Superior temporal gyrus (tissue), 1 donor: ENCODE results near the gene SYNC.

ENCODE experiments used
- DNase-seq: peaks from one replicate; pipeline ENCODE4 v3.0.0-alpha.2; 2016; ENCODE audit errors: extremely low spot score

Gene SYNC

DNA sequence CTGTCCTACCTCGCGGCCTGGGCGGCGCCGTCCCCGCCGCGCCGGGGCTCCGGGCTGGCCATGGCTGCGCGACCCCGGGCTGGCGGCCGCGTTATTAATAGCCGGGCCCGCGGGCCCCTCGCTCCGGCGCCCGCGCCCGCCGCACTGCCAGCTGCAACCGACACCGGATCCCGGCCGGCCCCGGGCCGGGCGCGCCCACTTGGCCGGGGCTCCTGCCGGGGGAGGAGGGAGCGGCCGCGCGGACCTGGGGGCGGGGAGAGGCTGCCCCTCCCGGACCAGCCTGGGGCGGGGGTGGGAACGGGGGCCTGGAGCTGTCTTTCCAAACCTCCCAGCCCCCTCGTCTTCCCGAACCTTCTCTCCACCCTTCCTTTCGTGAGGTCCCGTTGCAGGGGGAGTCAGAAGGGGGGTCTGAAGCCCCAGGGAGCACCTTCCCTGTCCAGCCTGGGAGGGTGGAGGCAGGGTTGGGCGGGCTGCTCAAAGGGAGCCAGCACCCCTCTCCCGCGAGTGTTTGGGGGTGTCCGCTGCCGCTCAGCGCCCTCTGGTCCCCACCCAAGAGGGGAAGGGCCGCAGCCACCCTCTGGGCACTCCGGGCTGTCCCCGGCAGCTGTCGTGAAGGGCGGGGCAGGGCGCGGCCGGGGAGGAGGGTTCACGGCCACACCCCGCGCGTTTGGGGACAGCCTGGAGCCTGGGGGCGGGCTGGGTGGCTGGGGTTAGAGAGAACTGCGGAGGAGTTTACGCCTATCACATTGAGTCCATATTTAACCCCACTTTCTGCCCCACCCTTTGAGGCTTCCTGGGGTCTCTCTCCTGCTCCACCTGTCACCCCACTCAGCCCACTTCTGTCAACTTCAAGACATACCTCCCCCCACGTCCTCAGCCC lies at the start of gene SYNC:
TSS of gene SYNC (minus strand) at position 172 of the 880 bp plus-strand sequence. CDS start at position 62, 110 bp downstream.
- no peak for DNase-seq

- no peak for DNase-seq
Observed at GRCh38 chr1:32749771-32750170, 47.2 kb upstream of the SYNC start.

- no peak for DNase-seq
Observed at GRCh38 chr1:32749332-32749731, 46.8 kb upstream of the SYNC start.

DNA sequence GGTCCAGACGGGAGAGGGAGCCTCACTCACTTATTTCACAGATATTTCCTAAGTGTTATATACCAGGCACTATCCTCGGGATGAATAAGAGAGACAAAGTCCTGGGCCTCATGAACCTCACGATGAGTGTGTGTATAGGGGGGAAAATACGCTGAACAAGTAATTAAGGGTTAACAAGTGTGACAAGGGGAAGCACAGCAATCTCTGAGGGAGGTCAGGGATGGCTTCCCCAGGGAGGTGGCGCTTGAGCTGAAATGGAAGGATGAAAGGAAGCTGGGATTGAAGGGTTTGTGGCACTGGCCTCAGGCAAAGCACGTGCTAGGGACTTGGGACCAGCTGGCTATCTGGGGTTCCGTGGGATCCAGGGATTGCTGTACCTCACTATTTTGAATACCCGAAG lies 46.4 kb upstream of the SYNC start:
- DNase-seq, result no peak

GRCh38 chr1:32748348-32748747 lies 45.8 kb upstream of the SYNC start:
- no peak for DNase-seq

DNA sequence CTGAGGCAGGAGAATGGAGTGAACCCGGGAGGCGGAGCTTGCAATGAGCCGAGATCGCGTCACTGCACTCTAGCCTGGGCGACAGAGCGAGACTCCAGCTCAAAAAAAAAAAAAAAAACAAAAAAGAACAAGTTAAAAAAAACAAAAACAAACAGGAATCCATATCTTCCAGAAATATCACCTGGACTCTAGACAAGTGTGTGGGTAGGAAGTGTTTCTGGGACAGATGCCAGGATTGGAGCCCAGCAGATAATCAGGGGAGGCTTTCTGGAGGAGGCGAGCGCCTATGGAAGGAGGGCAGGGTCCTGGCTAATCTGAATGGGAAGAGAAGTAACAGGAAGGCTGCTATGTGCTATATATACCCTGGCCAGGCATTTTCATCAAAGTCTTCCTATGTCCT lies 43.6 kb upstream of the SYNC start:
- DNase-seq, result no peak

GRCh38 chr1:32744071-32744425 lies 41.5 kb upstream of the SYNC start:
- DNase-seq, result no peak

DNA sequence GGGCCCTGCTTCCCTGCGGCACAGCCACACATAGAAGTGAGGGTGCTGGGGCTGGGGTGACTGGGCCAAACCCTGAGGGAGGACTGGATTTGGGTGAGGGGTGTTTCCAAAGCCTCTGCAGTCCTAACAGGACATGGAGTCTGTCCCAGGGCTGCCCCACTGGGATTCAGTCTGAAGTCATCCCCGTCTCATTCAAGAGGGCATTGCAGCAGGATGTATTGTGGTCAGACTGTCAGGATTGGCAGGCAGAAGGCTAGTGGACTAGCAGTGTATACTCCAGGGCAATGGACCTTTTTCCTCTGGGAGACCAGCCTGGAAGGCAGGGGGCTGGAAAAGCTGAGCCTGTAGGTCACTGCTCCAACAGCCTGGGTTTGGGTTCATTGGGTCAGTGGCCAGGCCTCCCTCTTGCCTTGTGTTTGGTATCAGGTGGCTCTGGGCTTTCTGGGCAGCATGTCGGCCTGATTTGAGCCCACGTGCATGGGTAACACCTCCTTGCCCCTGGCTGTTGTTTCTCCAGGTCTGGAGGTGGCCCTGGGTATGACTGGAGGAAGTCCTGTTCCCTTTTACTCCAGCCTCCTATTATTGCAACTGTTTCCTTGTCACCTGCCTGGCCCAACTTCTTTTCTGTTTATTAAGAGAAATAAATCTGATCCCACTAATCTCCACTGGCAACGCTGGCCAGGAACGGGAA lies 41.0 kb upstream of the SYNC start:
- DNase-seq, result no peak

DNA sequence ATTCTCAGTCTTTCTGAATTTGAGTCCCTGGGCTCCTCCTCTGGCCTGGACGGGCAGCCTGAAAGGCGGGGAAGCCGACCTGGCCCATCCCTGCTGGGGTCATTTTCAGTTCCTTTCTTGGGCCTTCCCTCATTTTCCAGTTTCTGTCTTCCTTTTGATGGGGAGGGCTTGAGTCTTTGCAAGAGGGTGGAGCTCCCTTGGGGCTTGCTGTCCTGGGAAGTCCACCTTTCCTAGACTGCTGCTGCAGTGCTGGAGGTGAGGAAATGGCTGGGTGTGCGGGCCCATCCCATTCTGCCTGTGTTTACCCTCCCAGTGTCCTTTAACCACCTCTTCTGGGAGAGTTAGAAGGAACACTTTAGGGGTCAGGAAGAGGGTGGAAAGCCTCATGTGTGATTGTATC lies 40.4 kb upstream of the SYNC start:
- no peak for DNase-seq

- no peak for DNase-seq
Observed at GRCh38 chr1:32742199-32742947, 39.8 kb upstream of the SYNC start.

- DNase-seq, result no peak
Observed at GRCh38 chr1:32741413-32742198, 39.0 kb upstream of the SYNC start.

DNA sequence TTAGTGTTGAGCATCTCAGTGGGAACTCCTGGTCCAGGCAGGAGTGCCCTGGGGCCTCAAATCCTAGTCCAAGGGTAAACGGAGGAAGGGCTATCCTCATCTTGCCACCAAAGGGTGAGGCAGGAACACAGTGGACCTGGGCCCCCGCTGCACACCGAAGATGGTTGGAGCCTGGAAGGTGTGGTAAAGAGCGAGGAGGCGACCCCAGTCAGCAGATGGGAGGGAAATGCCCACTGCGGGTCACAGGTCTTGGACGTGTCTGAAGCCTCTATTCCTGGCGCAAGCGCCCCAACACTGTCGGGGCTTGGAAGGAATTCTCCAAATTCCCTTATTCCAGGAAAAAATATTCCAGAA lies 38.5 kb upstream of the SYNC start:
- DNase-seq, result no peak

- no peak for DNase-seq
Observed at GRCh38 chr1:32736812-32737791, 34.5 kb upstream of the SYNC start.

- no peak for DNase-seq
Observed at GRCh38 chr1:32733582-32734321, 31.2 kb upstream of the SYNC start.

GRCh38 chr1:32729254-32730046 lies 26.9 kb upstream of the SYNC start:
- no peak for DNase-seq

GRCh38 chr1:32728413-32729077 lies 26.0 kb upstream of the SYNC start:
- DNase-seq, result no peak

- DNase-seq, result no peak
Observed at GRCh38 chr1:32727876-32728275, 25.3 kb upstream of the SYNC start.

DNA sequence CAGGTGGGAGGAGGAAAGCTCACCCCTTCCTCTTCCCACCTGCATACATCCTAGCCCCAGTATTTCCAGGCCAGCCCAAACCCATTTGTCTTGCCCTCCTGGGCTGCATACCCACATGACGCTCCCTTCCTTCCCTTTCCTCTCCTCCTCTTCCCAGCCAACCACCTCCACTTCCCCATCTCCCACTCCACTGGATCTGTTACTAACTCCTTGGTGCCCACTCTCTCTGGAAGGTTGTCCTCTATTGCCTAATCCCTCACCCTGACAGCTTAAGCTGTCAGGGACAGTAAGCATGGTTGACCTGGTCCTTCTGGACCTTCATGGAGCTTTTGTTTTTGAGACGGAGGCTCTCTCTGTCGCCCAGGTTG lies 23.0 kb upstream of the SYNC start:
- DNase-seq, result no peak
